Hematopoietic multipotent progenitor cell treated with erythropoietin and hydrocortisone succinate and interleukin-3 and kit ligand, for 6 days (in vitro differentiated cells): ENCODE data around the gene UBE2G2.
A peak's percentile ranks its signal among the peaks of the same experiment; 100 is the strongest.

Experiments
- DNase-seq: peaks from one replicate; pipeline ENCODE4 v3.0.0-alpha.2; 2015

The UBE2G2 gene

DNA sequence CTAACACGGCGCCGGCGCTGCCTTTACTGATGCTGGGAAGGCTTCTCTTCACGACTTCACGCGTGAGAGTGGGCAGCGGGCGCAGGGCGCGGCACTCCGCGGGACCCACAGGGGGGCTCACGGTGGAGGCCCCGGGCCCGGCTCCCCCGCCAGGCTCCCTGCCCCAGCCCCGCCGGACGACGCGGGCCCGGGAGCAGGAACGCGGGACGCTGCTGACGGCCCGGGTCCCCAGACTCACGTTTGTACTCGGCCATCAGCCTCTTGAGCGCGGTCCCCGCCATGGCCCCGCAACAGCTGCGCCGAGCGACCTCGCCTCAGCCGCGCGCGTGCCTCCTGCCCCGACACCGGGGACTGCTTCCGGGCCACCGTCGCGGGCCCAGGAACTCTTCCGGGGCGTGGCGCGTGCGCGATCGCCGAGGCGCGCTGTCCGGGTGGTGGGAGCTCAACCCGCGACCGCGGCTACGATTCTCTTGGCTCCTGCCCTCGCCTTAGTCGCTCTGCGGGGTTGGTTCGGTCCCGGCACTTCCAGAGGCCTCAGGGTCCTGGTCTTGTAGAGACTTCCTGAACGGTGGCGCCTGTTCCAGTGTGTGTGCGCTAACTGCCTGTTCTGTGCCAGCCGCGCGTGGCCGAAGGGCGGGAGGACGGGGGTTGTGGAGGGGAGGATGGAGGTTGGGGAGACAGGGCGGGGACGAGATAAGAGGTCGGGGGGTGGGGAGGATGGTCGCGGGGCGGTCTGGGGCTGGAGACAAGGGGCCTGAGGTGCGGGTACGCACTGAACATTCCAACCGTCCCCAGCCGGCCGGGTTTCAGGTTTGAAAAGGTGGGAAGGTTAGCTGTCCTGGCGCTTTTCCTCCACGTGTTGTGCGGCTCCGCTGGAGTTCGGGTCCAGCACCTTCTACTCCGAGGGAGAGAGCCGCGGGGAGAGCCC, at the start of gene UBE2G2:
Gene UBE2G2, minus strand, starts transcription at position 353 of the 928 bp plus-strand sequence. Its CDS starts 72 bp downstream, at position 281.
- peak; percentile 89 for DNase-seq

DNA sequence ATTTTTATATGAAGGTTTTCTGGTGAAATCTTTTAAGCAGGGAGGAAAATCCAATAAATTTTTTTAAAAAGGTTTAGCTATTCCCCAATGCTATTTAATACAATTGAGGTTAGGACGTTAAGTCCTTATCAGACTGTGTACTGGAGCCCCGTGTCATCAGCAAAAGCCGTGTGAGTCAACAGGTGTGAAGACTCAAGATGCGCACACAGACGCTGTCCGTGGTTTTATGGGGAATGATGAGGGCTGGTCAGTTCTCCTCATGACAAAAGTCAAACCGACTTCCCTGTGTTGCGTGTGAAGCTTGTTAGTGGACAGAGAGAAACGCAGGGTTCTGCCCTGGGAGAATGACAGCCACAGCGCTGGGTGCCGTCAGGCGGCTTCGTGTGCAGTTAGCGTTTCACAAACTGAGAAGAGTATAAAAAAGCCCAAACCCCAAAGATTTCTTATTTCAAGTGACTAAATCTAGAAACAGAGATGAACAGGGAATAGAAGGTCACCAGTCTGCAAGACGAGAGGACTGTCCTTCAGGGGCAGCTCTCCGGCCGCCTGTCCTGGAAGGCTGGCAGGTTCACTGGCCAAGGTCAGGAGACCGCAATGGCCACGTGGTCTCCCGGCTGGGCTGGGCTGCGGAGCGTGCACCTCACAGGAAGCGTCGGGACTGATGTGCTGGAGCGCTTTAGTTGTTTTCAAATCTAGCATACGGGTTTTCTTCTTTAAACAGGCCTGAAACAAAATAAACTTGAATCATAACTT, 49.5 kb upstream of the UBE2G2 start:
- DNase-seq = no peak

DNA sequence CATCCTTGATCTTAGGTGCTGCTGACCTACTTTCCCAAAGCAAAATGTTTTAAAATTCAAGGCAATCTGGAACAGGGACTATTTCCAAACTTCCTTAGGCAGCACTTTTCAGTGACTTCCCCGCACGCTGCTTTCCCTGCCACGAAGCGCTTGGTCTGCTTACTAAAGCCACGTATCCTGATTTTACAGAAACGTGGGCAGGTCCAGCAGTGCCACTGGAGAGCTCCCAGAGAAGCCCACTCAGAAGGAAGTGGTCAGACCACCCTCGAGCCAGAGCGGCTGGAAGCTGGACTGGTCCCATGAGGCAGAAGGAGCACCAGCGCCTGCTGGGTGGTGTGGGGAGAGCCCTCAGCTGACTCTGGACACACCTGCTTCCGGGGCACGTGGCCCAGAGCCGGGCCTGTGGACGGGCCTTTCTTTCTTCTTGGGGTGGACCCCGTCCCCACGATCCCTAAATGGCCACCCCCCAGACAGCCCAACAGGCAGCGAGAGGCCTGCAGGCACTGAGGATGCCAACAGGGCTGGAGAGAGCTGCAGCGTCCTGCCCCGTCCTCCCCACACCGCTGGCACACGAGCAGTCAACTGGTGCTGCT, 48.7 kb upstream of the UBE2G2 start:
- no peak for DNase-seq

DNA sequence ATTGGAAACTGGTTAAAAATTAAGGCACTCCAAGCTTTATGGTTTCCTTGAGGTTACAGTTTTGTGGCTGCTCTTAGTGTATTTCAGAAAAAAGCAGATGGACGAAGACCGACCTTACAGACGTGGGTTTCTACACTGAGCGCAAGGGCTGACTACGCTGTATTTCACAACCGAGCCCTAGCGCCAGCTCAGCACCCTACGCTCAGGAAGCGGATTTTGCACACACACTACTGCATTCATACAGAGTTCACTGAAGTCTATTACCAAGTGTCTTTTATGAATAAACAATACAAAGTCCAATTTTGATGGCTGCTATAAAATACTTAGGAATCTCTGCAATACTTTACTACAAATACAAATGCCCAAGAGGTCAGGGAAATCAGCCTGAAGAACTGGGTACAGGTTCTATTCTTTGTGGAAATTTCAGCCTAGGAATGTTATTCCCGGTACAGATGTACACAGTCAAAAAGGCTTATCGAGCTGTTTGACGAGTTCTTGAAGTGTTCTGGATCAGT, 48.1 kb upstream of the UBE2G2 start:
- DNase-seq = no peak

- DNase-seq = no peak
These were observed 47.4 kb upstream of the UBE2G2 start for GRCh38 chr21:44848821-44849521.

DNA sequence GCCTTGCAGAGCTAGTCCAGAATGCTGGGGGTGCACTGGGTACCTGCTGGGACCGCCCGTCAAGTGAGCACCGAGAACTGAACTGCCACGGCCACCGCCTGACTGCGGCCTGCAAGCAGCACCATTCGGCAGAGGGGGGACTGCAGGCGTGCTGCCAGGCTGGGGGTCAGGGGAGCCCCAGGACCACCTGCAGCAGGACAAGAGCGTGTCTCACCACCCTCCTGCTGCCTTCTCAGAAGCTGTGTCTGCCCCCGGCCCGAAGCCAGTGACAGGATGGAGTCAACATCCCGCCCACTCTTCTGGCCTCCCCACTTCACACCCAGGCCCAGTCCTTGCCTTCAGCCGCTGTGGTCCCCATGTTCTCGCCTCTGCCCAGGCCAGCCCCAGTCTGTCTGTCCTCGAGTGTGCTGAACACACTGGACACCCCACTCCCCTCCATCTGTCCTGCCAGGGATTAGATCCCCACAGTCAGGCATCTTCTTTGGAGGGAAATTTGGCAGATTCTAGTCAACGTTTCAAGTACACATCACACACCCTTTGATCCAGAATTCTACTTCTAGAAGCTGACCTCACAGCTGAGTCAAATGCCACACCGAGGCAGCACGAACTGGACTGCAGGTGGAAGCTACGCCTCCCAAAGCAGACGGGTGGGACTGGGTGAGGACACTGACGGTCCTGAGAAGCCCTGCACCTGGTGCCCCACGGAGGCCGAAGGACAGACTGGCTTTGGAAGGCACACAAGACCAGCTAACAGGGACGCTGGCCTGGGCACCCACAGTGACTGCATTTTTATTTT, 45.8 kb upstream of the UBE2G2 start:
- no peak for DNase-seq

DNA sequence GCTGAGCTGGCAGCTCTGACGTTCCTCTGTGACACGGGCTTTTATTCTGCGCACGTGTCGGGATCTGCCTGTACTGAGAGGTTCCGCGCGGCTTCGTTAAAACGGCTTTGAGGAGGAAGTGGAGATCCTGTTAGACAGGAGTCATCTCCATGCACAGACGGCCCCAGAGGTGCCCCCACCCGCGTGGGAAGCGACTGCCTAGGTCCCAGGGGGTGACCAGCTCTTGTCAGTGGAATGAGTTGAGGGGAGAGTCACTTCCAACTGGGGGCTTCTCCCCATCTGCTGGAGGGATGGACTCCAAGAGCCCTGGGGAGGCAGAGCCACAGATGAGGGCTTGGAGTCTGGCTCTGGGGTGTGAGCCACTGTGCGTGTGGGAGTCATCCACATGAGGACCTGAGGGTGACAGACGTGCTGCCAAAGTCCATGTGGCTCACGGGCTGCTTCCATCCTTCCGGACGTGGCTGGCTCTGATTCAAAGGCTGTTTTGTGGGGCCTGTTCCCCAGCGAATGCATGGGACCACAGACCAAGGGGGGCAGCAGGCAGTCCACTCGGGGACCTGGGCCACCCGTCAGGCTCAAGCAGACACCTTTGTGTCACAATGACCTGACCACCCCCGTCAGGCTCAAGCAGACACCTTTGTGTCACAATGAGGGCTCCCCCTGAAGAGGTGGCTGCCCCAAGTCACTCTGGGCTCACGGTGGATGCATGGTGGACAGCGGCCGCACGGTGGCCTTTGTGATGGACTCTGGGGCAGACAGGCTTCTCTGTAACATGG, 45.1 kb upstream of the UBE2G2 start:
- peak; percentile 81 for DNase-seq

DNA sequence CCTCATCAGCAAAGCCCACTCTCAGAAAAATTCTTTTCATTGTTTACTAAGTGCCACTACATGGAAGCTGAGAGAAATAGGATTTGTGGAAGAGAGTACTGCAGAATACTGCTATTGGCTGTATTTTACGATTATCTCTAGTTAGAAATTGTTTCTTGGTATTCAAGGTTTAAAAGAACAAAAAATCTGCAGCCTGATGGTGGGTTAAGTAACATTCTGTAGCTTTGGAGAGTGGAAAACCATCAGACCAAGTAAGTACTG, 44.5 kb upstream of the UBE2G2 start:
- DNase-seq = no peak

- DNase-seq = peak; percentile 85
These were observed 44.0 kb upstream of the UBE2G2 start for GRCh38 chr21:44845418-44846223.

GRCh38 chr21:44844256-44844655, 42.6 kb upstream of the UBE2G2 start:
- no peak for DNase-seq

- no peak for DNase-seq
These were observed 41.3 kb upstream of the UBE2G2 start for GRCh38 chr21:44842721-44843445.

GRCh38 chr21:44842087-44842486, 40.5 kb upstream of the UBE2G2 start:
- no peak for DNase-seq

DNA sequence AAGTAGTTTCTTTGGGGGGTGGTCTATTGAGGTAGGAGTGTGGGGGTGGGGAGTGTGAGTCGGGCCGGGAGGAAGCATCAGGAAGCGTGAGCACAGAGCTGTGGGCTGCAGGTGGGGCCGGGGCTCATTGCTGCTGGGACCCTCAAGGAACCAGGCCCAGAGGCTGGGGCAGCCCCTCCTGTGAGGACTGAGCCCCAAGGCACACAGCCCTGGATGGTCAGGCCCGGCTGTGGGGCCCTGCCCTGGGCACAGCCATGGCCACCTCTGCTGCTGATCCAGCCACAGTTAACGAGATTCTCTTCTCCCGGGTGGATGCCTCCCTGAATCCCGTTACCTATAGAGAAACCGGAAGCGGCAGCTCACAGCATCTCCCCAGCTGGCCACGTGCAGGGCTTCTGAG, 39.2 kb upstream of the UBE2G2 start:
- no peak for DNase-seq

DNA sequence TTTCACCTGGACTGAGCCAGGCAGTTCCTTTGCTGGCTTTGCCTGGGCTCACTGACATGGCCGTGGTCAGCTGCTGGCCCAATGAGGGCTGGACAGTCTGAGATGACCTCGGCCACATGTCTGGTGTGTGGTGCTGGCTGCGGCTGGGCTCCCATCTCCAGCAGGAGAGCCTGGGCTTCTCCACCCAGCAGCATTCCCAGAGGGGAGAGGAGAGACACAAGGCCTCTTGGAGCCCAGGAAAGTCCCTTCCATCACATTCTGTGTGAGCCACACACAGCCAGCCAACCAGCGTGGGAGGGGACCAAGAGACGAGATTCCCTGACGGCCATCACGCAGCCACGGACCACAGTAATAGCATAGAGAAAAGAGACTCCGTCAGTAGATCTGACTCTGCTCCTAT, 37.3 kb upstream of the UBE2G2 start:
- no peak for DNase-seq

DNA sequence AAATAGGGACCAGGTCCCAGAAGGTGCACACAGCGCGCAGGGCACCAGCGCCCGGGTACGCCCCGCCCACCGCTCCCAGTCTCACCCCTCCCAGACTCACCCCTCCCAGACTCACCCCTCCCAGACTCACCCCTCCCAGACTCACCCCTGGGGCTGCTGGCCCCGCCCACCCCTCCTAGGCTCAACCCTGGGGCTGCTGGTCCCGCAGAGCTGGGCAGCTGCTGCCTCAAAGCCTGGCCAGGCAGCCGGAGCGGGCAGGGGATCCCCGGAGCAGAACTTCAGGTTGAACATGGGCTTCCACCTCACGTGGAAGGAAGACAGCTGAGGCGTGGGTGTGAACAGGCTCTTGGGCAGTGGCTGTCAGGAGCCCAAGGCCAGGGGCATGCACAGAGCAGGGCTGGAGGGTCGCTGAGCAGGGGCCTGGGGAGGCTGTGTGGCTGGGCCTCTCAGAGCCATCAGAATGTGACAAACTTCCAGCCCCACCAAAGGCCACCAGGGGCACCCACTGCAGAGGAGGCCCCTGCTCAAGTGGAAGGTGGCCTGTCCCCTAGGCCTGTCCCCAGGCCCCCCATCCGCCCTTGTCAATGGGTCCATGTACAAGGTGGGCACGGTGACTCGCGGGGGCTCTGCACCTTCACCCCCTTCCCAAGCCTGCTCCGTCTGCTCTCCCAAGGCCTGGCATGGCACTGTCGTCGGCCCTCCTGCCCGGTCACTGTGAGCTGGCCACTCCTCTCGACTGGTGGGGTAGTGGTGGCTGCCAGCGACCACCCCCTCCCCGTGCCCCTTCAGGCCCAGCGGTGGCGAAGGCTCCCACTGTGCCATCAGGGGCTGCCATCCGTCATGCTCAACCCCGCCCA, 36.6 kb upstream of the UBE2G2 start:
- DNase-seq = peak; percentile 48

DNA sequence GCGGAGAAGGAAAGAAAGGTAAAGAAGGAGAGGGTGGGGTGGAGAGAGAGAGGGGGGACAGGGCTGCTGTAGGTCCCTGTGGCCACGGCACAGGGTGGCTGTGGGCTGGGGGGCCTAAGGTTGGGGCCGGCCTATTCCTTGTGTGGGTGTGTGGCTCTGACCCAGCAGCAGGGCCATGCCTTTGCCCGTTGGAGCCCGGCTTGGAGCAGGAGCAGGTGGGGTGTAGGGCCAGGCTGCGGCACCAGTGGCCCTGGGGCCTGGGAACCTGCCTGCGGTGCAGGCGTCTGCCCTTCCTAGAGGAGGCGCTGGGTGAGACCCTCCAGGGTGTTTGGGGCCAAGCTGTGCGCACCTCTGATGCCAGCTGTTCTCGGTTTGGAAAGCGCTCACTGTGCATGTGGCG, 35.9 kb upstream of the UBE2G2 start:
- no peak for DNase-seq

DNA sequence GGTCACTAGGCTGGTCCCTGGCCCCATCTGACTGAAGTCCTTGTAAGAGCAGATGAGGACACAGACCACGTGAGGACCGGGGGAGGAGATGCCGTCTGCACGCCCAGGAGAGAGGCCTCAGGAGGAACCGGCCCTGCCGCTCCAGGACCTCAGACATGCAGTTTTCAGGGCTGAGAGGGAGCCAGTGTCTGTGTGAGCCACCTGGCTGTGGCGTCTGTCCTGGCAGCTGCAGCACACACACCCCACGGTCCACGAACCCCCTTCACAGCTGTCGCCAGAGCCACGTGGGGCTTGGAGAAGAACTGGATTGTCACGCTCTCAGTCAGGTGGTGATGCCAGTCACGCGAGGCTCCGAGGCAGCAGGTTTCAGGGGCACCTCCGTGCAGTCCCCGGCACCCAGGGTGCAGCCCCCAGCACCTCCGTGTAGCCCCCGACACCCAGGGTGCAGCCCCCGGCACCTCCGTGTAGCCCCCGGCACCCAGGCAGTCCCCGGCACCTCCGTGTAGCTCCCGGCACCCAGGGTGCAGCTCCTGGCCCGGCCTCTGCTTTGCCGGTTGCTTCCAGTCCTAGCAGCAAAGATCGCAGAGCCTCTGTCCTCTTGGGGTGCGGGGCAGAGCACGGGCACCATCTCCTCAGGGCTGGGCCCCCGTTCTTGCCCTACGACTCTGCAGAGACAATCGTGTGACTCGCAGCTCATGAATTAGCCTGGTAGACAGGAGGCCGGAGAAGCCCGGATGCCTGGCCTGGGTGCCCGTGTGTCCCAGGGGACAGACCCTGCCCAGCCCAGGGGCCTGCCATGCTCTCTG, 35.2 kb upstream of the UBE2G2 start:
- peak; percentile 25 for DNase-seq

DNA sequence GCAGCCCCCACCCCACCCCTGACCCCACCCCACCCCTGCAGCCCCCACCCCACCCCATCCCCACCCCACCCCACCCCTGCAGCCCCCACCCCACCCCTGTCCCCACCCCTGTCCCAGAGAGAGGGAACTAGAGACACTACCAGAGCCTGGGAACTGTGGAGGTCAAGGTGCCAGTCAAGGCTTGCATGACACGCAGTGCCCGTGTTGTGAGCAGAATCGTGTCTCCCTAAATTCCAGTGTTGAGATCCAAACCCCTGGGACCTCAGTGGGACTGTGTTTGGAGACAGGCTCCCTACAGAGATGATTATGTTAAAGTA, 34.7 kb upstream of the UBE2G2 start:
- no peak for DNase-seq
